Measurements from ENCODE around the gene CPNE7.

GRCh38 chr16:89613231-89613953 lies 37.8 kb downstream of the CPNE7 start, which contains the start of gene DPEP1:
- TF ChIP-seq CTCF (IDR thresholded peaks at IDR 0.05) (no peak), ZFX (IDR thresholded peaks at IDR 0.05; ENCODE audit: borderline replicate concordance) (no peak)

Measured in 22Rv1 (cell line).